OCI-LY3 (cell line): ENCODE data around the gene CCR9.
A peak's percentile ranks its signal among the peaks of the same experiment; 100 is the strongest.

ENCODE experiments used
- H2AFZ ChIP-seq: fragments of 200-600, 300-600 bp; shearing (Covaris generic); 2 replicates; pipeline ENCODE4 v1.6.0; 2014; ENCODE audit warnings: antibody characterized with exemption, low read depth, low read length
- H3K27ac ChIP-seq: fragments of 200-600, 300-600 bp; sonication (generic); 2 replicates; pipeline ENCODE4 v1.5.1; 2014; ENCODE audit warnings: mild to moderate bottlenecking, low read length, moderate library complexity, mixed read lengths
- H3K27me3 ChIP-seq: fragments of 200-600, 300-600 bp; sonication (generic); 2 replicates; pipeline ENCODE4 v1.6.1; 2014; ENCODE audit warnings: low read depth, low read length, mixed read lengths
- H3K36me3 ChIP-seq: fragments of 200-600, 300-600 bp; sonication (generic); replicated peaks from 2 replicates; pipeline ENCODE3; 2014; ENCODE audit warnings: low read depth, low read length, mixed read lengths
- H3K4me1 ChIP-seq: fragments of 300-600, 200-600 bp; sonication (generic); 2 replicates; pipeline ENCODE4 v1.6.1; 2014; ENCODE audit warnings: low read length, mixed read lengths
- H3K4me2 ChIP-seq: fragments of 200-600, 300-600 bp; sonication (generic); 2 replicates; pipeline ENCODE4 v1.6.1; 2014; ENCODE audit warnings: low read length, mixed read lengths
- H3K4me3 ChIP-seq: fragments of 300-600, 200-600 bp; sonication (generic); 2 replicates; pipeline ENCODE4 v1.5.1; 2014; ENCODE audit warnings: antibody characterized with exemption, mild to moderate bottlenecking, low read length, moderate library complexity
- H3K79me2 ChIP-seq: fragments of 300-600, 200-600 bp; shearing (Covaris generic); 2 replicates; pipeline ENCODE4 v1.6.1; 2014; ENCODE audit warnings: mild to moderate bottlenecking, low read length, mixed read lengths
- H3K9ac ChIP-seq: fragments of 300-600, 200-600 bp; shearing (Covaris generic); 2 replicates; pipeline ENCODE4 v1.6.0; 2014; ENCODE audit warnings: mild to moderate bottlenecking, low read length, moderate library complexity
- H3K9me3 ChIP-seq: fragments of 200-600, 300-600 bp; shearing (Covaris generic); 2 replicates; pipeline ENCODE4 v1.6.1; 2014; ENCODE audit warnings: low read length, mixed read lengths; ENCODE audit not compliant: insufficient read depth
- H4K20me1 ChIP-seq: fragments of 200-600, 300-600 bp; sonication (generic); 2 replicates; pipeline ENCODE4 v1.6.1; 2016; ENCODE audit warnings: low read length, mixed read lengths; ENCODE audit not compliant: insufficient read depth
- CTCF ChIP-seq: fragments of 200-600, 300-600 bp; sonication (generic); IDR thresholded peaks from 2 replicates; pipeline ENCODE4 v1.5.1; 2014; ENCODE audit warnings: antibody characterized with exemption, low read length, low read depth
- EZH2phosphoT487 ChIP-seq: fragments of 200-600 bp; shearing (Covaris generic); IDR thresholded peaks from 2 replicates; pipeline ENCODE4 v1.6.1; 2018; ENCODE audit warnings: antibody characterized with exemption, mixed run types, low read depth

Gene CCR9

GRCh38 chr3:45938043-45938435 is 51.7 kb downstream of the CCR9 start:
- Histone ChIP-seq H3K4me1 (peaks cover 12% of the 10 kb centered on the region), H3K79me2 (no peaks in the 10 kb centered on the region), H2AFZ (no peak overlapping the region), H4K20me1 (no peaks in the 10 kb centered on the region), H3K36me3 (peaks cover 41% of the 10 kb centered on the region), H3K4me2 (no peak overlapping the region), H3K27me3 (no peaks in the 10 kb centered on the region), H3K27ac (no peak overlapping the region), H3K4me3 (no peak overlapping the region), H3K9ac (no peak overlapping the region), H3K9me3 (no peaks in the 10 kb centered on the region)
- TF ChIP-seq CTCF (no peak), EZH2phosphoT487 (no peak)

- H3K27me3 ChIP-seq: no peaks in the 10 kb centered on the region
- no peak overlapping the region for H3K9ac ChIP-seq
- TF ChIP-seq EZH2phosphoT487: no peak
- TF ChIP-seq CTCF: peak; percentile 97
- H3K9me3 ChIP-seq: no peaks in the 10 kb centered on the region
- H3K4me1 ChIP-seq: peaks cover 12% of the 10 kb centered on the region
- H3K27ac ChIP-seq: no peak overlapping the region
- H4K20me1 ChIP-seq: no peaks in the 10 kb centered on the region
- H3K4me2 ChIP-seq: peak overlapping the region; percentile 44
- no peak overlapping the region for H3K4me3 ChIP-seq
- H3K36me3 ChIP-seq: peaks cover 36% of the 10 kb centered on the region
- no peaks in the 10 kb centered on the region for H3K79me2 ChIP-seq
- H2AFZ ChIP-seq: no peak overlapping the region
Measured at GRCh38 chr3:45938864-45939263, 52.5 kb downstream of the CCR9 start.

GRCh38 chr3:45939341-45939771 is 53.0 kb downstream of the CCR9 start:
- H3K4me3 ChIP-seq: no peak overlapping the region
- peaks cover 12% of the 10 kb centered on the region for H3K4me1 ChIP-seq
- H3K4me2 ChIP-seq: peak overlapping the region; percentile 44
- H3K27ac ChIP-seq: no peak overlapping the region
- no peak overlapping the region for H3K9ac ChIP-seq
- TF ChIP-seq CTCF (peak; percentile 36), EZH2phosphoT487 (no peak)
- H4K20me1 ChIP-seq: no peaks in the 10 kb centered on the region
- H3K27me3 ChIP-seq: no peaks in the 10 kb centered on the region
- peaks cover 36% of the 10 kb centered on the region for H3K36me3 ChIP-seq
- H3K9me3 ChIP-seq: no peaks in the 10 kb centered on the region
- H2AFZ ChIP-seq: no peak overlapping the region
- H3K79me2 ChIP-seq: no peaks in the 10 kb centered on the region

- no peak overlapping the region for H2AFZ ChIP-seq
- no peaks in the 10 kb centered on the region for H3K9me3 ChIP-seq
- TF ChIP-seq EZH2phosphoT487: no peak
- TF ChIP-seq CTCF: no peak
- H3K79me2 ChIP-seq: no peaks in the 10 kb centered on the region
- 0 out of 2 replicates have a peak, but pooled peaks cover 3% of the 10 kb centered on the region for H4K20me1 ChIP-seq
- H3K27ac ChIP-seq: no peak overlapping the region
- peaks cover 31% of the 10 kb centered on the region for H3K36me3 ChIP-seq
- H3K9ac ChIP-seq: no peak overlapping the region
- H3K27me3 ChIP-seq: no peaks in the 10 kb centered on the region
- H3K4me3 ChIP-seq: no peak overlapping the region
- H3K4me2 ChIP-seq: no peak overlapping the region
- H3K4me1 ChIP-seq: peaks cover 12% of the 10 kb centered on the region
Measured at GRCh38 chr3:45940004-45940780, 53.8 kb downstream of the CCR9 start.
